Loucy (cell line): Measurements from ENCODE around the gene FAM53B.

ENCODE experiments used
- CTCF ChIP-seq: fragments of 200-600 bp; sonication (generic); conservative IDR thresholded peaks from 2 replicates; pipeline ENCODE4 v1.5.1; 2014; ENCODE audit warnings: mild to moderate bottlenecking, antibody characterized with exemption, low read length
- EZH2phosphoT487 ChIP-seq: fragments of 200-600 bp; IDR thresholded peaks from 2 replicates; pipeline ENCODE4 v1.6.1; 2018; ENCODE audit warnings: antibody characterized with exemption, mild to moderate bottlenecking, moderate library complexity, borderline replicate concordance

GRCh38 chr10:124728830-124729661 lies 15.1 kb downstream of the FAM53B start:
- TF ChIP-seq CTCF: no peak
- TF ChIP-seq EZH2phosphoT487: no peak
